Ovary (tissue), 9 donors: ENCODE measurements around the gene HTR1D. TPM values are rescaled to one million over a fixed set of nuclear protein-coding genes. Genes with fewer than 3 reads are reported as not detected.

Experiments used
- DNase-seq, 5 donors: peaks; one replicate each; pipeline ENCODE4 v3.0.0-alpha.2; 2019 to 2020
- H3K27ac ChIP-seq, 2 donors: fragments of 200-600 bp; one replicate each; pipeline versions ENCODE4 v1.5.1 to v1.8.0; 2019 to 2022
- H3K27me3 ChIP-seq: fragments of 200-600 bp; one replicate; pipeline ENCODE4 v1.8.0; 2022
- H3K36me3 ChIP-seq: fragments of 200-600 bp; sonication (generic); one replicate; pipeline ENCODE4 v1.5.1; 2019
- H3K4me1 ChIP-seq: one replicate; pipeline ENCODE4 v1.8.1; 2013; ENCODE audit warnings: mild to moderate bottlenecking, moderate library complexity; ENCODE audit not compliant: insufficient read depth
- H3K4me3 ChIP-seq: fragments of 200-600 bp; sonication (generic); one replicate; pipeline ENCODE4 v1.5.1; 2017
- H3K9me3 ChIP-seq, 2 donors: fragments of 200-600 bp in 1 of 2; sonication (generic) in 1 of 2; one replicate each; pipeline versions ENCODE4 v1.5.1 to v1.8.1; 2013 to 2019; ENCODE audit warnings: mild to moderate bottlenecking in 1 of 2, moderate library complexity in 1 of 2
- CTCF ChIP-seq, 3 donors: fragments of 450-650 bp in 2 of 3; fragments of 200-600 bp in 1 of 3; IDR thresholded peaks; one replicate each; pipeline versions ENCODE4 v1.5.1 to v1.8.0; 2016 to 2022; ENCODE audit warnings: antibody characterized with exemption in 3 of 3, mild to moderate bottlenecking in 1 of 3
- EP300 ChIP-seq: sonication (generic); formaldehyde crosslinking; IDR thresholded peaks from one replicate; pipeline ENCODE4 v1.6.1; 2017; ENCODE audit warnings: antibody characterized with exemption
- POLR2A ChIP-seq: fragments of 450-650 bp; IDR thresholded peaks from one replicate; pipeline ENCODE4 v1.6.1; 2017; ENCODE audit warnings: antibody characterized with exemption, mild to moderate bottlenecking, moderate library complexity
- WGBS, 3 donors: extraction: QIAGEN DNeasy Blood & Tissue Kit in 1 of 3; methylation state at CpG; one replicate each; pipeline versions ENCODE4 v1.1.5 to v1.1.7; 2013 to 2017; 5-methylcytosine and 5-hydroxymethylcytosine counted together
- intact Hi-C, 4 donors: fragments of 100-400 bp; cut with DNase I; formaldehyde crosslinking; loops; one replicate each; pipeline versions ENCODE4 v1.11.0 to v1.15.1; 2022 to 2023
- polyA plus RNA-seq, 2 donors: library from polyadenylated mRNA; stranded (reverse); fragments of 200-250 nt in 1 of 2; fragments of 350-450 nt in 1 of 2; fragmentation: Illumina TruSeq in 1 of 2; extraction: RNeasy Lipid Tissue Mini Kit (QIAGEN cat#74804) in 1 of 2; gene quantifications; one replicate each; pipeline ENCODE4 v1.2.3, GENCODE V29; 2013 to 2014
- total RNA-seq, 7 donors: library from RNA; depleted of rRNA in 2 of 7; stranded (reverse); fragments of >200 nt in 2 of 7; fragmentation: NEBNext Ultra II Directional in 3 of 7; extraction: Animal tissue kit (Norgen Biotek cat#: 25700) in 3 of 7; gene quantifications; one replicate each; pipeline versions ENCODE4 v1.1.0 to v1.2.4, GENCODE V29; 2016 to 2023
- donor health status: DM: no; HTN: no; CAD: no; lungs with moderate emphysema.
- donor health status: DM: no; HTN: no; CAD: no.
- donor health status: Bipolar disorder and iron deficiency.
- donor health status: DM: yes; HTN: yes; CAD: no.
- donor health status: DM: no; HTN: no; CAD: no.
- donor health status: DM: yes; HTN: yes; CAD: no.

The HTR1D gene
- total and polyA plus RNA-seq, 9 donors = 0.05 to 0.80 (median 0.10) TPM; not detected in 5

GRCh38 chr1:23244256-23244761 lies 27.0 kb upstream of the HTR1D start:
- no peak for DNase-seq
- Histone ChIP-seq H3K9me3 (no peaks in the 10 kb centered on the region), H3K27ac (no peak overlapping the region), H3K27me3 (no peaks in the 10 kb centered on the region), H3K36me3 (no peaks in the 10 kb centered on the region), H3K4me3 (no peak overlapping the region), H3K4me1 (no peaks in the 10 kb centered on the region)
- intact Hi-C loops = no loop called here
- TF ChIP-seq CTCF (IDR thresholded peaks at IDR 0.05) = no peak
- TF ChIP-seq POLR2A = no peak
- no peak for TF ChIP-seq EP300
- WGBS, 3 donors = 96 to 97% (median 97%) methylated on average over 7 of the region's 7 CpGs

- TF ChIP-seq EP300 (no peak), CTCF (IDR thresholded peaks at IDR 0.05) (no peak), POLR2A (no peak)
- Histone ChIP-seq H3K9me3 (no peaks in the 10 kb centered on the region), H3K27me3 (no peaks in the 10 kb centered on the region), H3K4me3 (no peak overlapping the region), H3K4me1 (no peaks in the 10 kb centered on the region), H3K36me3 (no peaks in the 10 kb centered on the region), H3K27ac (no peak overlapping the region)
- WGBS, 3 donors = 88 to 93% (median 91%) methylated on average over 7 of the region's 7 CpGs
- intact Hi-C loops = no loop called here
- no peak for DNase-seq
These were observed 25.1 kb upstream of the HTR1D start for GRCh38 chr1:23242414-23242813.

DNA sequence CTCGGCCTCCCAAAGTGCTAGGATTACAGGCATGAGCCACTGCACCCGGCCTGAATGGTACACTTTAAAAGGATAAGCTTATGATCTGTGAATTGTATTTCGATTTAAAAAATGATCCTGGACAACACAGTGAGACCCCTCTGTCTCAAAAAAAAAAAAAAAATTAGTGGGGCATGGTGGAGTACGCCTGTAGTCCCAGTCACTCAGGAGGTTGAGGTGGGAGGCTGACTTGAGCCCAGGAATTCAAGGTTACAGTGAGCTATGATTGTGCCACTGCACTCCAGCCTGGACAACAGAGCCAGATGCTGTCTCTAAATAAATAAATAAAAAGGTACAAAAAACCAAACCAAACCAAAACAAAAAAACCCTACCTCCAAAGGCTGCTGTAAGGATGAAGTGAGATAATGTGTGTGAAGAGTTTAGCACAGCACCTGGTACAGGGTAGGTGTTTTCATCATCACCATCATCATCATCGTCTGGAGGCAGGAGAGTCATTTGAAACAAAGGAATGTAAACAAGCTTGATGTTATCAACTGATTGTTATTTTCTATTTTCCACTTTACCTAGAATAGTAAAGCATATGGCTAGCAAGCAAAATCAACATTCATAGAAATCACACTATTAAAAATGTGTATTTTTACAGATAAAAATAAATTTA lies 22.5 kb upstream of the HTR1D start:
- Histone ChIP-seq H3K27ac (no peak overlapping the region), H3K9me3 (no peaks in the 10 kb centered on the region), H3K27me3 (no peaks in the 10 kb centered on the region), H3K36me3 (no peaks in the 10 kb centered on the region), H3K4me3 (no peak overlapping the region), H3K4me1 (no peaks in the 10 kb centered on the region)
- DNase-seq = no peak
- WGBS, 3 donors = 79 to 82% (median 81%) methylated on average over 5 of the region's 5 CpGs
- no peak for TF ChIP-seq EP300
- no peak for TF ChIP-seq POLR2A
- TF ChIP-seq CTCF (IDR thresholded peaks at IDR 0.05) = no peak
- intact Hi-C loops = no loop called here

GRCh38 chr1:23238565-23238964 lies 21.3 kb upstream of the HTR1D start:
- DNase-seq = no peak
- Histone ChIP-seq H3K27me3 (no peaks in the 10 kb centered on the region), H3K4me1 (no peaks in the 10 kb centered on the region), H3K4me3 (no peak overlapping the region), H3K27ac (no peak overlapping the region), H3K9me3 (no peaks in the 10 kb centered on the region), H3K36me3 (no peaks in the 10 kb centered on the region)
- intact Hi-C loops = no loop called here
- WGBS, 3 donors = 87 to 90% (median 89%) methylated on average over 2 of the region's 2 CpGs
- TF ChIP-seq EP300 (no peak), POLR2A (no peak), CTCF (IDR thresholded peaks at IDR 0.05) (no peak)
